ENCODE results near the gene FRMPD1.

FRMPD1 gene

GRCh38 chr9:37604296-37604695 is 46.5 kb upstream of the FRMPD1 start:
- no peaks in the 10 kb centered on the region for H4K20me1 ChIP-seq (ENCODE audit: insufficient read depth, low read length, poor library complexity, severe bottlenecking)
- no peaks in the 10 kb centered on the region for H3K9me2 ChIP-seq (replicated peaks; ENCODE audit: low read depth, low read length)
- H3K9ac ChIP-seq (ENCODE audit: low read depth, low read length, poor library complexity, severe bottlenecking): no peak overlapping the region
- no peak overlapping the region for H3K4me2 ChIP-seq (ENCODE audit: low read depth, low read length, poor library complexity, severe bottlenecking)
- H3K4me3 ChIP-seq (ENCODE audit: low read length, poor library complexity, severe bottlenecking): no peak overlapping the region
- TF ChIP-seq EZH2phosphoT487 (IDR thresholded peaks at IDR 0.05; ENCODE audit: borderline replicate concordance) (no peak), CTCF (conservative IDR thresholded peaks at IDR 0.05; ENCODE audit: low read length) (no peak)
- H3K79me2 ChIP-seq (ENCODE audit: insufficient read depth, low read length): no peaks in the 10 kb centered on the region
- peaks cover 5% of the 10 kb centered on the region for H3K4me1 ChIP-seq (ENCODE audit: insufficient read depth, low read length, poor library complexity, severe bottlenecking)
- no peaks in the 10 kb centered on the region for H3K36me3 ChIP-seq (ENCODE audit: insufficient read depth, low read length)
- H2AFZ ChIP-seq (ENCODE audit: low read length): no peak overlapping the region
- no peaks in the 10 kb centered on the region for H3F3A ChIP-seq (ENCODE audit: low read depth)
- peaks cover 10% of the 10 kb centered on the region for H3K27me3 ChIP-seq (ENCODE audit: insufficient read depth, low read length, poor library complexity, severe bottlenecking)
- H3K9me3 ChIP-seq (ENCODE audit: insufficient read depth, low read depth, low read length): no peaks in the 10 kb centered on the region

- H3F3A ChIP-seq (ENCODE audit: low read depth): no peaks in the 10 kb centered on the region
- H2AFZ ChIP-seq (ENCODE audit: low read length): no peak overlapping the region
- no peaks in the 10 kb centered on the region for H3K9me3 ChIP-seq (ENCODE audit: insufficient read depth, low read depth, low read length)
- TF ChIP-seq EZH2phosphoT487 (IDR thresholded peaks at IDR 0.05; ENCODE audit: borderline replicate concordance) (no peak), CTCF (conservative IDR thresholded peaks at IDR 0.05; ENCODE audit: low read length) (no peak)
- H3K27me3 ChIP-seq (ENCODE audit: insufficient read depth, low read length, poor library complexity, severe bottlenecking): peaks cover 14% of the 10 kb centered on the region
- peaks cover 5% of the 10 kb centered on the region for H3K4me1 ChIP-seq (ENCODE audit: insufficient read depth, low read length, poor library complexity, severe bottlenecking)
- H3K4me3 ChIP-seq (ENCODE audit: low read length, poor library complexity, severe bottlenecking): no peak overlapping the region
- no peaks in the 10 kb centered on the region for H3K9me2 ChIP-seq (replicated peaks; ENCODE audit: low read depth, low read length)
- peak overlapping the region; percentile 45 for H3K4me2 ChIP-seq (ENCODE audit: low read depth, low read length, poor library complexity, severe bottlenecking)
- H4K20me1 ChIP-seq (ENCODE audit: insufficient read depth, low read length, poor library complexity, severe bottlenecking): no peaks in the 10 kb centered on the region
- H3K36me3 ChIP-seq (ENCODE audit: insufficient read depth, low read length): no peaks in the 10 kb centered on the region
- H3K9ac ChIP-seq (ENCODE audit: low read depth, low read length, poor library complexity, severe bottlenecking): no peak overlapping the region
- no peaks in the 10 kb centered on the region for H3K79me2 ChIP-seq (ENCODE audit: insufficient read depth, low read length)
Measured at GRCh38 chr9:37608250-37608649, 42.5 kb upstream of the FRMPD1 start.

- Histone ChIP-seq H3K9ac (ENCODE audit: low read depth, low read length, poor library complexity, severe bottlenecking) (no peak overlapping the region), H2AFZ (ENCODE audit: low read length) (no peak overlapping the region), H3K9me2 (replicated peaks; ENCODE audit: low read depth, low read length) (no peaks in the 10 kb centered on the region), H3K27me3 (ENCODE audit: insufficient read depth, low read length, poor library complexity, severe bottlenecking) (peaks cover 14% of the 10 kb centered on the region), H3K9me3 (ENCODE audit: insufficient read depth, low read depth, low read length) (no peaks in the 10 kb centered on the region), H3K36me3 (ENCODE audit: insufficient read depth, low read length) (no peaks in the 10 kb centered on the region), H3K4me3 (ENCODE audit: low read length, poor library complexity, severe bottlenecking) (no peak overlapping the region), H3K4me1 (ENCODE audit: insufficient read depth, low read length, poor library complexity, severe bottlenecking) (peaks cover 5% of the 10 kb centered on the region), H3K79me2 (ENCODE audit: insufficient read depth, low read length) (no peaks in the 10 kb centered on the region), H3K4me2 (ENCODE audit: low read depth, low read length, poor library complexity, severe bottlenecking) (no peak overlapping the region), H4K20me1 (ENCODE audit: insufficient read depth, low read length, poor library complexity, severe bottlenecking) (no peaks in the 10 kb centered on the region), H3F3A (ENCODE audit: low read depth) (no peaks in the 10 kb centered on the region)
- TF ChIP-seq CTCF (conservative IDR thresholded peaks at IDR 0.05; ENCODE audit: low read length) (no peak), EZH2phosphoT487 (IDR thresholded peaks at IDR 0.05; ENCODE audit: borderline replicate concordance) (no peak)
Measured at GRCh38 chr9:37609735-37610397, 40.9 kb upstream of the FRMPD1 start.
